HCT116 (cell line): ENCODE results near the gene CFAP107. TPM values are rescaled to one million over a fixed set of nuclear protein-coding genes. Genes with fewer than 3 reads are reported as not detected.

Experiments used
- ATAC-seq: fragments of 200-7000 bp; cut with Tn5 transposase; 2 replicates; pipeline ENCODE4 v1.9.1; 2020; ENCODE audit warnings: mild to moderate bottlenecking, moderate library complexity
- BruUV-seq: library from RNA; stranded (reverse); fragments of 400-500 nt; replicated peaks from 2 replicates; lab custom pipeline; 2021; lab: Mats Ljungman, UMichigan
- CTCF ChIA-PET: fragments of 300-600 bp; sonication (Branson Sonifier 250); formaldehyde crosslinking; loops from one replicate; lab custom pipeline; 2021; ENCODE audit warnings: antibody characterized with exemption; lab: Charles Lee
- POLR2A ChIA-PET: fragments of 300-600, 350-600 bp; sonication (Branson Sonifier 250); formaldehyde crosslinking; loops from one replicate; lab custom pipeline; 2021; ENCODE audit warnings: antibody characterized with exemption; lab: Charles Lee
- RAD21 ChIA-PET, 2 experiments: fragments of 300-600 bp; sonication (Branson Sonifier 250); formaldehyde crosslinking; loops; one replicate each; lab custom pipeline; 2023; ENCODE audit warnings: low total read pairs in 2 of 2; ENCODE audit not compliant: uncharacterized antibody in 2 of 2, unreplicated experiment in 2 of 2, low non-redundant PET in 1 of 2; lab: Charles Lee
- DNase-seq: peaks from one replicate; pipeline ENCODE4 v3.0.0-alpha.2; 2010; ENCODE audit warnings: low read depth, low spot score
- H2AFZ ChIP-seq: fragments of 200-600 bp; shearing (Covaris generic), sonication (generic); 2 replicates; pipeline ENCODE4 v1.6.1; 2017; ENCODE audit warnings: low read depth, mixed run types, mixed read lengths, antibody characterized with exemption, low read length; ENCODE audit not compliant: poor library complexity, severe bottlenecking
- H3K27ac ChIP-seq: 2 replicates; pipeline ENCODE4 v1.5.1; 2012; ENCODE audit warnings: low read depth, low read length
- H3K27me3 ChIP-seq: fragments of 200-600 bp; sonication (generic); 2 replicates; pipeline ENCODE4 v1.6.1; 2016; ENCODE audit warnings: mixed run types, low read length, mixed read lengths; ENCODE audit not compliant: insufficient read depth
- H3K36me3 ChIP-seq, 2 experiments: fragments of 200-500 bp in 1 of 2; fragments of 200-600 bp in 1 of 2; sonication (Bioruptor generic) in 1 of 2; sonication (generic) in 1 of 2; 2 replicates each; pipeline versions ENCODE4 v1.5.1 to v1.6.1; 2014 to 2016; ENCODE audit warnings: low read length in 2 of 2, inconsistent platforms in 1 of 2, mixed read lengths in 1 of 2, mixed run types in 1 of 2; ENCODE audit not compliant: insufficient read depth in 2 of 2, control insufficient read depth in 1 of 2
- H3K4me1 ChIP-seq, 2 experiments: fragments of 200-600 bp in 1 of 2; sonication (generic) in 1 of 2; 2 replicates each; pipeline versions ENCODE4 v1.5.1 to v1.6.1; 2012 to 2017; ENCODE audit warnings: low read length in 2 of 2, inconsistent platforms in 1 of 2, mild to moderate bottlenecking in 1 of 2, mixed read lengths in 1 of 2, mixed run types in 1 of 2, moderate library complexity in 1 of 2; ENCODE audit not compliant: insufficient read depth in 2 of 2, control insufficient read depth in 1 of 2
- H3K4me2 ChIP-seq: fragments of 200-600 bp; sonication (generic); 2 replicates; pipeline ENCODE4 v1.6.1; 2017; ENCODE audit warnings: mixed run types, low read length, mixed read lengths
- H3K4me3 ChIP-seq, 2 experiments: fragments of 200-600 bp in 1 of 2; sonication (generic) in 1 of 2; replicated peaks in 1 of 2; 2 replicates each; pipeline ENCODE4 v1.5.1; 2011 to 2016; ENCODE audit warnings: low read length in 2 of 2, control low read depth in 1 of 2, low read depth in 1 of 2, mild to moderate bottlenecking in 1 of 2, mixed read lengths in 1 of 2, mixed run types in 1 of 2
- H3K79me2 ChIP-seq: fragments of 200-600 bp; sonication (generic); 2 replicates; pipeline ENCODE4 v1.6.1; 2017; ENCODE audit warnings: mild to moderate bottlenecking, mixed run types, low read length, moderate library complexity, mixed read lengths; ENCODE audit not compliant: insufficient read depth
- H3K9ac ChIP-seq: fragments of 200-600 bp; sonication (generic); 2 replicates; pipeline ENCODE4 v1.6.1; 2016; ENCODE audit warnings: low read length, mixed read lengths
- H3K9me2 ChIP-seq: fragments of 200-600 bp; sonication (generic), shearing (Covaris generic); 2 replicates; pipeline ENCODE4 v1.6.1; 2017; ENCODE audit warnings: mixed run types, mild to moderate bottlenecking, moderate library complexity; ENCODE audit not compliant: insufficient read depth
- H3K9me3 ChIP-seq, 2 experiments: fragments of 200-500 bp in 1 of 2; fragments of 200-600 bp in 1 of 2; sonication (Bioruptor generic) in 1 of 2; sonication (generic) in 1 of 2; 2 replicates each; pipeline ENCODE4 v1.6.1; 2014 to 2017; ENCODE audit warnings: low read length in 2 of 2, mixed read lengths in 2 of 2, inconsistent platforms in 1 of 2, low read depth in 1 of 2, mild to moderate bottlenecking in 1 of 2, mixed run types in 1 of 2, moderate library complexity in 1 of 2; ENCODE audit not compliant: control insufficient read depth in 1 of 2, insufficient read depth in 1 of 2
- H4K20me1 ChIP-seq: fragments of 200-600 bp; sonication (generic), shearing (Covaris generic); 2 replicates; pipeline ENCODE4 v1.6.1; 2017; ENCODE audit warnings: mixed run types, mild to moderate bottlenecking, moderate library complexity; ENCODE audit not compliant: insufficient read depth
- ELF1 ChIP-seq: IDR thresholded peaks from 2 replicates; pipeline ENCODE4 v1.6.1; 2012; ENCODE audit warnings: low read depth, borderline replicate concordance
- POLR2A ChIP-seq: IDR thresholded peaks from 2 replicates; pipeline ENCODE4 v1.7.0; 2011; ENCODE audit warnings: borderline replicate concordance; ENCODE audit not compliant: insufficient read depth, insufficient read length; ENCODE audit errors: extremely low read depth
- SP1 ChIP-seq: IDR thresholded peaks from 2 replicates; pipeline ENCODE4 v1.6.1; 2012; ENCODE audit warnings: low read depth
- YY1 ChIP-seq: IDR thresholded peaks from 2 replicates; pipeline ENCODE4 v1.6.1; 2011; ENCODE audit warnings: low read length, low read depth, moderate library complexity, mild to moderate bottlenecking; ENCODE audit not compliant: insufficient replicate concordance; ENCODE audit errors: extremely low read depth
- intact Hi-C: fragments of 100-400 bp; cut with micrococcal nuclease; formaldehyde crosslinking; loops from 2 replicates; pipeline ENCODE4 v1.10.0; 2022
- total RNA-seq: library from RNA; stranded (reverse); gene quantifications from one replicate; pipeline ENCODE4 v1.2.1, GENCODE V29; 2021; ENCODE audit not compliant: unreplicated experiment
- TF ChIP-seq, protein P1 (sequence below), 3 experiments: fragments of 200-600 bp in 1 of 3; sonication (generic) in 1 of 3; IDR thresholded peaks in 2 of 3; conservative IDR thresholded peaks in 1 of 3; 2 replicates each; pipeline ENCODE4 v1.5.1; 2012 to 2017; ENCODE audit warnings: low read depth in 2 of 3, low read length in 2 of 3, antibody characterized with exemption in 1 of 3, borderline replicate concordance in 1 of 3, control low read depth in 1 of 3, mild to moderate bottlenecking in 1 of 3, mixed read lengths in 1 of 3, mixed run types in 1 of 3, moderate library complexity in 1 of 3; ENCODE audit not compliant: insufficient read depth in 1 of 3
- TF ChIP-seq, protein P2 (sequence below): IDR thresholded peaks from 2 replicates; pipeline ENCODE4 v1.6.1; 2011; ENCODE audit warnings: mild to moderate bottlenecking, low read length, moderate library complexity; ENCODE audit not compliant: insufficient replicate concordance; ENCODE audit errors: extremely low read depth
- TF ChIP-seq, protein P3 (sequence below): IDR thresholded peaks from 2 replicates; pipeline ENCODE4 v1.6.1; 2012; ENCODE audit warnings: low read depth

The CFAP107 gene
- total RNA-seq, 1 experiment from 2014 or later: not detected

DNA sequence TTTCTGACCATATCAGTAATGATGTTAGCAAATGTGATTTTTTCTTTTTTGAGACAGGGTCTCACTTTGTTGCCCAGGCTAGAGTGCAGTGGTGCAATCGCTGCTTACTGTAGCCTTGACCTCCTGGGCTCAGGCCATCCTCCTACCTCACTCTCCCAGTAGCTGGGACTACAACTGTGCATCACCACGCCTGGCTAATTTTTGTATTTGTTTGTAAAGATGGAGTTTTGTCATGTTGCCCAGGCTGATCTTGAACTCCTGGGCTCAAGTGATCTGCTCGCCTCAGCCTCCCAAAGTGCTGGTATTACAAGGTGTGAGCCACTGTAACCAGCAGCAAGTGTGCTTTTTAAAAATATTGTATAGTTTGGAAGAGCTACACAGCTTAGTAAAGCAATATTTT, 4.1 kb upstream of the CFAP107 start:
- BruUV-seq: no TSS peak
- no peak overlapping the region for H3K4me3 ChIP-seq
- POLR2A ChIA-PET: no interaction called here

More for the DNA sequence above, 4.1 kb upstream of the CFAP107 start:
- Histone ChIP-seq H3K9me3 (no peaks in the 10 kb centered on the region), H3K27ac (no peak overlapping the region), H3K4me2 (no peak overlapping the region), H2AFZ (no peak overlapping the region), H3K9me2 (no peaks in the 10 kb centered on the region), H3K79me2 (no peaks in the 10 kb centered on the region), H3K4me1 (no peaks in the 10 kb centered on the region), H3K9ac (no peak overlapping the region), H3K27me3 (peaks cover 12% of the 10 kb centered on the region), H4K20me1 (no peaks in the 10 kb centered on the region), H3K36me3 (no peaks in the 10 kb centered on the region)
- intact Hi-C loops: no loop called here
- DNase-seq: no peak
- ATAC-seq: no peak
- CTCF ChIA-PET: no interaction called here
- RAD21 ChIA-PET: interaction anchor here in 1 of 2 experiments (0.5 kb wide), 1 partner anchor 283 kb away, joined by 3 read pairs; no protein-coding TSS in a partner anchor
- TF ChIP-seq, protein P1, sequence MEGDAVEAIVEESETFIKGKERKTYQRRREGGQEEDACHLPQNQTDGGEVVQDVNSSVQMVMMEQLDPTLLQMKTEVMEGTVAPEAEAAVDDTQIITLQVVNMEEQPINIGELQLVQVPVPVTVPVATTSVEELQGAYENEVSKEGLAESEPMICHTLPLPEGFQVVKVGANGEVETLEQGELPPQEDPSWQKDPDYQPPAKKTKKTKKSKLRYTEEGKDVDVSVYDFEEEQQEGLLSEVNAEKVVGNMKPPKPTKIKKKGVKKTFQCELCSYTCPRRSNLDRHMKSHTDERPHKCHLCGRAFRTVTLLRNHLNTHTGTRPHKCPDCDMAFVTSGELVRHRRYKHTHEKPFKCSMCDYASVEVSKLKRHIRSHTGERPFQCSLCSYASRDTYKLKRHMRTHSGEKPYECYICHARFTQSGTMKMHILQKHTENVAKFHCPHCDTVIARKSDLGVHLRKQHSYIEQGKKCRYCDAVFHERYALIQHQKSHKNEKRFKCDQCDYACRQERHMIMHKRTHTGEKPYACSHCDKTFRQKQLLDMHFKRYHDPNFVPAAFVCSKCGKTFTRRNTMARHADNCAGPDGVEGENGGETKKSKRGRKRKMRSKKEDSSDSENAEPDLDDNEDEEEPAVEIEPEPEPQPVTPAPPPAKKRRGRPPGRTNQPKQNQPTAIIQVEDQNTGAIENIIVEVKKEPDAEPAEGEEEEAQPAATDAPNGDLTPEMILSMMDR (IDR thresholded peaks at IDR 0.05 in 2 of 3, conservative IDR thresholded peaks at IDR 0.05 in 1 of 3; ENCODE audit: borderline replicate concordance in 1 of 3, insufficient read depth in 1 of 3, low read depth in 2 of 3, low read length in 2 of 3): no peak
- TF ChIP-seq YY1: no peak
- no peak for TF ChIP-seq SP1
- TF ChIP-seq, protein P2, sequence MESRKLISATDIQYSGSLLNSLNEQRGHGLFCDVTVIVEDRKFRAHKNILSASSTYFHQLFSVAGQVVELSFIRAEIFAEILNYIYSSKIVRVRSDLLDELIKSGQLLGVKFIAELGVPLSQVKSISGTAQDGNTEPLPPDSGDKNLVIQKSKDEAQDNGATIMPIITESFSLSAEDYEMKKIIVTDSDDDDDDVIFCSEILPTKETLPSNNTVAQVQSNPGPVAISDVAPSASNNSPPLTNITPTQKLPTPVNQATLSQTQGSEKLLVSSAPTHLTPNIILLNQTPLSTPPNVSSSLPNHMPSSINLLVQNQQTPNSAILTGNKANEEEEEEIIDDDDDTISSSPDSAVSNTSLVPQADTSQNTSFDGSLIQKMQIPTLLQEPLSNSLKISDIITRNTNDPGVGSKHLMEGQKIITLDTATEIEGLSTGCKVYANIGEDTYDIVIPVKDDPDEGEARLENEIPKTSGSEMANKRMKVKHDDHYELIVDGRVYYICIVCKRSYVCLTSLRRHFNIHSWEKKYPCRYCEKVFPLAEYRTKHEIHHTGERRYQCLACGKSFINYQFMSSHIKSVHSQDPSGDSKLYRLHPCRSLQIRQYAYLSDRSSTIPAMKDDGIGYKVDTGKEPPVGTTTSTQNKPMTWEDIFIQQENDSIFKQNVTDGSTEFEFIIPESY: no peak
- TF ChIP-seq ELF1: no peak
- no peak for TF ChIP-seq POLR2A
- TF ChIP-seq, protein P3, sequence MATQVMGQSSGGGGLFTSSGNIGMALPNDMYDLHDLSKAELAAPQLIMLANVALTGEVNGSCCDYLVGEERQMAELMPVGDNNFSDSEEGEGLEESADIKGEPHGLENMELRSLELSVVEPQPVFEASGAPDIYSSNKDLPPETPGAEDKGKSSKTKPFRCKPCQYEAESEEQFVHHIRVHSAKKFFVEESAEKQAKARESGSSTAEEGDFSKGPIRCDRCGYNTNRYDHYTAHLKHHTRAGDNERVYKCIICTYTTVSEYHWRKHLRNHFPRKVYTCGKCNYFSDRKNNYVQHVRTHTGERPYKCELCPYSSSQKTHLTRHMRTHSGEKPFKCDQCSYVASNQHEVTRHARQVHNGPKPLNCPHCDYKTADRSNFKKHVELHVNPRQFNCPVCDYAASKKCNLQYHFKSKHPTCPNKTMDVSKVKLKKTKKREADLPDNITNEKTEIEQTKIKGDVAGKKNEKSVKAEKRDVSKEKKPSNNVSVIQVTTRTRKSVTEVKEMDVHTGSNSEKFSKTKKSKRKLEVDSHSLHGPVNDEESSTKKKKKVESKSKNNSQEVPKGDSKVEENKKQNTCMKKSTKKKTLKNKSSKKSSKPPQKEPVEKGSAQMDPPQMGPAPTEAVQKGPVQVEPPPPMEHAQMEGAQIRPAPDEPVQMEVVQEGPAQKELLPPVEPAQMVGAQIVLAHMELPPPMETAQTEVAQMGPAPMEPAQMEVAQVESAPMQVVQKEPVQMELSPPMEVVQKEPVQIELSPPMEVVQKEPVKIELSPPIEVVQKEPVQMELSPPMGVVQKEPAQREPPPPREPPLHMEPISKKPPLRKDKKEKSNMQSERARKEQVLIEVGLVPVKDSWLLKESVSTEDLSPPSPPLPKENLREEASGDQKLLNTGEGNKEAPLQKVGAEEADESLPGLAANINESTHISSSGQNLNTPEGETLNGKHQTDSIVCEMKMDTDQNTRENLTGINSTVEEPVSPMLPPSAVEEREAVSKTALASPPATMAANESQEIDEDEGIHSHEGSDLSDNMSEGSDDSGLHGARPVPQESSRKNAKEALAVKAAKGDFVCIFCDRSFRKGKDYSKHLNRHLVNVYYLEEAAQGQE: no peak
